OCI-LY3 (cell line): ENCODE measurements around the gene VOPP1.
A peak's percentile ranks its signal among the peaks of the same experiment; 100 is the strongest.

Experiments
- H2AFZ ChIP-seq: fragments of 200-600, 300-600 bp; shearing (Covaris generic); 2 replicates; pipeline ENCODE4 v1.6.0; 2014; ENCODE audit warnings: antibody characterized with exemption, low read depth, low read length
- H3K27ac ChIP-seq: fragments of 200-600, 300-600 bp; sonication (generic); 2 replicates; pipeline ENCODE4 v1.5.1; 2014; ENCODE audit warnings: mild to moderate bottlenecking, low read length, moderate library complexity, mixed read lengths
- H3K27me3 ChIP-seq: fragments of 200-600, 300-600 bp; sonication (generic); 2 replicates; pipeline ENCODE4 v1.6.1; 2014; ENCODE audit warnings: low read depth, low read length, mixed read lengths
- H3K36me3 ChIP-seq: fragments of 200-600, 300-600 bp; sonication (generic); replicated peaks from 2 replicates; pipeline ENCODE3; 2014; ENCODE audit warnings: low read depth, low read length, mixed read lengths
- H3K4me1 ChIP-seq: fragments of 300-600, 200-600 bp; sonication (generic); 2 replicates; pipeline ENCODE4 v1.6.1; 2014; ENCODE audit warnings: low read length, mixed read lengths
- H3K4me2 ChIP-seq: fragments of 200-600, 300-600 bp; sonication (generic); 2 replicates; pipeline ENCODE4 v1.6.1; 2014; ENCODE audit warnings: low read length, mixed read lengths
- H3K4me3 ChIP-seq: fragments of 300-600, 200-600 bp; sonication (generic); 2 replicates; pipeline ENCODE4 v1.5.1; 2014; ENCODE audit warnings: antibody characterized with exemption, mild to moderate bottlenecking, low read length, moderate library complexity
- H3K79me2 ChIP-seq: fragments of 300-600, 200-600 bp; shearing (Covaris generic); 2 replicates; pipeline ENCODE4 v1.6.1; 2014; ENCODE audit warnings: mild to moderate bottlenecking, low read length, mixed read lengths
- H3K9ac ChIP-seq: fragments of 300-600, 200-600 bp; shearing (Covaris generic); 2 replicates; pipeline ENCODE4 v1.6.0; 2014; ENCODE audit warnings: mild to moderate bottlenecking, low read length, moderate library complexity
- H3K9me3 ChIP-seq: fragments of 200-600, 300-600 bp; shearing (Covaris generic); 2 replicates; pipeline ENCODE4 v1.6.1; 2014; ENCODE audit warnings: low read length, mixed read lengths; ENCODE audit not compliant: insufficient read depth
- H4K20me1 ChIP-seq: fragments of 200-600, 300-600 bp; sonication (generic); 2 replicates; pipeline ENCODE4 v1.6.1; 2016; ENCODE audit warnings: low read length, mixed read lengths; ENCODE audit not compliant: insufficient read depth
- CTCF ChIP-seq: fragments of 200-600, 300-600 bp; sonication (generic); IDR thresholded peaks from 2 replicates; pipeline ENCODE4 v1.5.1; 2014; ENCODE audit warnings: antibody characterized with exemption, low read length, low read depth
- EZH2phosphoT487 ChIP-seq: fragments of 200-600 bp; shearing (Covaris generic); IDR thresholded peaks from 2 replicates; pipeline ENCODE4 v1.6.1; 2018; ENCODE audit warnings: antibody characterized with exemption, mixed run types, low read depth

The VOPP1 gene

GRCh38 chr7:55540226-55540858 is 32.0 kb downstream of the VOPP1 start:
- Histone ChIP-seq H3K4me1 (peaks cover 87% of the 10 kb centered on the region), H3K27me3 (no peaks in the 10 kb centered on the region), H2AFZ (no peak overlapping the region), H3K9ac (peak overlapping the region; percentile 81), H3K79me2 (peaks cover 100% of the 10 kb centered on the region), H3K4me2 (peak overlapping the region; percentile 88), H3K4me3 (peak overlapping the region; percentile 74), H3K9me3 (no peaks in the 10 kb centered on the region), H3K36me3 (peaks cover 55% of the 10 kb centered on the region), H4K20me1 (peaks cover 3% of the 10 kb centered on the region; the same call in 1 of the 2 replicates), H3K27ac (peak overlapping the region; percentile 99)
- TF ChIP-seq EZH2phosphoT487 (no peak), CTCF (no peak)

GRCh38 chr7:55539380-55539779 is 32.9 kb downstream of the VOPP1 start:
- no peak for TF ChIP-seq CTCF
- no peak for TF ChIP-seq EZH2phosphoT487
- Histone ChIP-seq H4K20me1 (no peaks in the 10 kb centered on the region), H2AFZ (no peak overlapping the region), H3K9ac (peak overlapping the region; percentile 81), H3K4me1 (peaks cover 86% of the 10 kb centered on the region), H3K4me3 (peak overlapping the region; percentile 74), H3K79me2 (peaks cover 98% of the 10 kb centered on the region), H3K27me3 (no peaks in the 10 kb centered on the region), H3K9me3 (peaks cover 7% of the 10 kb centered on the region; the same call in 1 of the 2 replicates), H3K27ac (peak overlapping the region; percentile 99), H3K36me3 (peaks cover 47% of the 10 kb centered on the region), H3K4me2 (peak overlapping the region; percentile 88)

GRCh38 chr7:55538538-55538937 is 33.8 kb downstream of the VOPP1 start:
- Histone ChIP-seq H4K20me1 (no peaks in the 10 kb centered on the region), H3K79me2 (peaks cover 94% of the 10 kb centered on the region), H3K4me3 (peak overlapping the region; percentile 74), H3K9me3 (peaks cover 13% of the 10 kb centered on the region; the same call in 1 of the 2 replicates), H3K27me3 (no peaks in the 10 kb centered on the region), H3K4me1 (peaks cover 86% of the 10 kb centered on the region), H3K4me2 (peak overlapping the region; percentile 88), H2AFZ (no peak overlapping the region), H3K9ac (peak overlapping the region; percentile 93), H3K36me3 (peaks cover 39% of the 10 kb centered on the region), H3K27ac (peak overlapping the region; percentile 99)
- TF ChIP-seq EZH2phosphoT487 (no peak), CTCF (no peak)

GRCh38 chr7:55537458-55537990 is 34.8 kb downstream of the VOPP1 start:
- H2AFZ ChIP-seq: no peak overlapping the region
- H3K27ac ChIP-seq: peak overlapping the region; percentile 99
- peak overlapping the region; percentile 93 for H3K9ac ChIP-seq
- peaks cover 94% of the 10 kb centered on the region for H3K4me1 ChIP-seq
- TF ChIP-seq EZH2phosphoT487 (no peak), CTCF (no peak)
- H3K9me3 ChIP-seq: peaks cover 13% of the 10 kb centered on the region; the same call in 1 of the 2 replicates
- peak overlapping the region; percentile 88 for H3K4me2 ChIP-seq
- no peaks in the 10 kb centered on the region for H4K20me1 ChIP-seq
- H3K36me3 ChIP-seq: peaks cover 33% of the 10 kb centered on the region
- peaks cover 90% of the 10 kb centered on the region for H3K79me2 ChIP-seq
- H3K4me3 ChIP-seq: peak overlapping the region; percentile 74
- no peaks in the 10 kb centered on the region for H3K27me3 ChIP-seq
